Endometrial microvascular endothelial cells (primary cell): ENCODE data around the gene TTC9C. TPM values are rescaled to one million over a fixed set of nuclear protein-coding genes. Genes with fewer than 3 reads are reported as not detected.

ENCODE experiments used
- in situ Hi-C: cut with HindIII; loops from 2 replicates; pipeline ENCODE4 v1.10.0; 2017; ENCODE audit warnings: low sequenced_read_pairs, low pct_unique_long_range_greater_than_20kb; ENCODE audit errors: inconsistent ontology term
- total RNA-seq: library from RNA; depleted of rRNA; stranded (reverse); fragments of >200 nt; gene quantifications from one replicate; pipeline ENCODE4 v1.2.3, GENCODE V29; 2015; ENCODE audit errors: inconsistent ontology term

TTC9C gene
- total RNA-seq, 1 donor from 2014 or later, result 28.1 TPM

GRCh38 chr11:62708392-62708791 lies 19.9 kb upstream of the TTC9C start:
- in situ Hi-C loops, result no loop called here

- in situ Hi-C loops, result no loop called here
Measured at GRCh38 chr11:62708793-62709192, 19.5 kb upstream of the TTC9C start.

- in situ Hi-C loops, result no loop called here
Measured at GRCh38 chr11:62709247-62710000, 18.9 kb upstream of the TTC9C start.

- in situ Hi-C loops, result no loop called here
Measured at GRCh38 chr11:62710001-62710345, 18.3 kb upstream of the TTC9C start.

GRCh38 chr11:62712276-62712812 lies 15.9 kb upstream of the TTC9C start:
- in situ Hi-C loops, result no loop called here

- in situ Hi-C loops, result no loop called here
Measured at GRCh38 chr11:62712861-62713260, 15.4 kb upstream of the TTC9C start.

- in situ Hi-C loops, result no loop called here
Measured at GRCh38 chr11:62713343-62713742, 14.9 kb upstream of the TTC9C start.

- in situ Hi-C loops, result no loop called here
Measured at GRCh38 chr11:62715150-62716130, 12.8 kb upstream of the TTC9C start.

GRCh38 chr11:62716206-62716605 lies 12.1 kb upstream of the TTC9C start:
- in situ Hi-C loops, result no loop called here

- in situ Hi-C loops, result no loop called here
Measured at GRCh38 chr11:62716816-62717215, 11.5 kb upstream of the TTC9C start.

- in situ Hi-C loops, result no loop called here
Measured at GRCh38 chr11:62719302-62719978, 8.8 kb upstream of the TTC9C start.

GRCh38 chr11:62721994-62722393 lies 6.3 kb upstream of the TTC9C start:
- in situ Hi-C loops, result no loop called here

- in situ Hi-C loops, result no loop called here
Measured at GRCh38 chr11:62724171-62724570, 4.1 kb upstream of the TTC9C start.

- in situ Hi-C loops, result no loop called here
Measured at GRCh38 chr11:62725646-62726045, 2.6 kb upstream of the TTC9C start.

GRCh38 chr11:62726156-62726914 lies 2.0 kb upstream of the TTC9C start:
- in situ Hi-C loops, result no loop called here

GRCh38 chr11:62726915-62727164 lies 1.4 kb upstream of the TTC9C start:
- in situ Hi-C loops, result no loop called here

- in situ Hi-C loops, result no loop called here
Measured at GRCh38 chr11:62727165-62727871, 968 bp upstream of the TTC9C start, which contains the start of gene HNRNPUL2. Gene HNRNPUL2, minus strand, starts transcription at chr11:62727457. Its CDS starts 301 bp downstream, at chr11:62727156.

- in situ Hi-C loops, result no loop called here
Measured at GRCh38 chr11:62727872-62728170, 465 bp upstream of the TTC9C start.
